Spleen (tissue), 7 donors: ENCODE measurements around the gene TPX2.

Source experiments
- POLR2A ChIP-seq, 3 donors: fragments of 450-650 bp; IDR thresholded peaks; one replicate each; pipeline ENCODE4 v1.5.1; 2017; ENCODE audit warnings: antibody characterized with exemption in 3 of 3, mild to moderate bottlenecking in 1 of 3
- TF ChIP-seq, protein P1 (sequence below), 11 experiments: fragments of 200-600 bp in 7 of 11; fragments of 450-650 bp in 4 of 11; sonication (generic) in 4 of 11; IDR thresholded peaks in 8 of 11; conservative IDR thresholded peaks in 3 of 11; 1 replicate in 7 of 11; 2 replicates in 4 of 11; pipeline versions ENCODE4 v1.4.0 to v1.8.0; 2016 to 2021; ENCODE audit warnings: antibody characterized with exemption in 11 of 11, inconsistent platforms in 4 of 11, mild to moderate bottlenecking in 1 of 11
- donor health status: DM: no; HTN: no; CAD: no; lungs with moderate emphysema.
- donor health status: DM: no; HTN: no; CAD: no.
- donor health status: DM: no; HTN: no; CAD: no.

DNA sequence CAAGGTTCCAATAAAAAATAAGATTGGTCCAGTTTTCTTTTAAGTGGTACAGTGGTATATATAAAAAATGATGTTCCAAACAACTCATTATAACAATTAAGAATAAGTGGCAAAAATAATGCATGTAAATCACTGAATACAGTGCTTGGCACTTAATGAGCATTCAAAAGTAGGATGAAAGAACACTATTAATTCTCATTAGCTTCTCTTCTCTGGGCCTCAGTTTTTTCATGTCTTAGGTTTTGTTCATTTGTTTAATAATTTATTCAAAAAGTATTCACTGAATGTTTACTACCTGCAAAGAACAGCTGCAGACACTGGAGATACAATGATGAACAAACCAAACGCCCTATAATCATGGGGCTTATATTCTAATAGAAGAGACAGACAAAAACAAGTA lies 37.5 kb upstream of the TPX2 start:
- TF ChIP-seq, protein P1, sequence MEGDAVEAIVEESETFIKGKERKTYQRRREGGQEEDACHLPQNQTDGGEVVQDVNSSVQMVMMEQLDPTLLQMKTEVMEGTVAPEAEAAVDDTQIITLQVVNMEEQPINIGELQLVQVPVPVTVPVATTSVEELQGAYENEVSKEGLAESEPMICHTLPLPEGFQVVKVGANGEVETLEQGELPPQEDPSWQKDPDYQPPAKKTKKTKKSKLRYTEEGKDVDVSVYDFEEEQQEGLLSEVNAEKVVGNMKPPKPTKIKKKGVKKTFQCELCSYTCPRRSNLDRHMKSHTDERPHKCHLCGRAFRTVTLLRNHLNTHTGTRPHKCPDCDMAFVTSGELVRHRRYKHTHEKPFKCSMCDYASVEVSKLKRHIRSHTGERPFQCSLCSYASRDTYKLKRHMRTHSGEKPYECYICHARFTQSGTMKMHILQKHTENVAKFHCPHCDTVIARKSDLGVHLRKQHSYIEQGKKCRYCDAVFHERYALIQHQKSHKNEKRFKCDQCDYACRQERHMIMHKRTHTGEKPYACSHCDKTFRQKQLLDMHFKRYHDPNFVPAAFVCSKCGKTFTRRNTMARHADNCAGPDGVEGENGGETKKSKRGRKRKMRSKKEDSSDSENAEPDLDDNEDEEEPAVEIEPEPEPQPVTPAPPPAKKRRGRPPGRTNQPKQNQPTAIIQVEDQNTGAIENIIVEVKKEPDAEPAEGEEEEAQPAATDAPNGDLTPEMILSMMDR (IDR thresholded peaks at IDR 0.05 in 8 of 11, conservative IDR thresholded peaks at IDR 0.05 in 3 of 11), result no peak
- TF ChIP-seq POLR2A (IDR thresholded peaks at IDR 0.05), result no peak
